Fibroblast of lung (primary cell): ENCODE measurements around the gene SHISA5. TPM values are rescaled to one million over a fixed set of nuclear protein-coding genes. Genes with fewer than 3 reads are reported as not detected.

Experiments
- DNase-seq, 2 donors: peaks; one replicate each; pipeline versions ENCODE4 v3.0.0 to v3.0.0-alpha.2; 2010; ENCODE audit warnings: low read depth in 2 of 2
- H2AFZ ChIP-seq: 2 replicates; pipeline ENCODE4 v1.5.1; 2012; ENCODE audit warnings: low read length, control low read depth, inconsistent platforms
- H3K27ac ChIP-seq: 2 replicates; pipeline ENCODE4 v1.5.1; 2011; ENCODE audit warnings: low read length, control low read depth; ENCODE audit not compliant: insufficient read depth
- H3K27me3 ChIP-seq: 2 replicates; pipeline ENCODE4 v1.5.1; 2011; ENCODE audit warnings: mild to moderate bottlenecking, low read length; ENCODE audit not compliant: control insufficient read depth, insufficient read depth
- H3K36me3 ChIP-seq: 2 replicates; pipeline ENCODE4 v1.5.1; 2011; ENCODE audit warnings: low read length; ENCODE audit not compliant: control insufficient read depth, insufficient read depth
- H3K4me1 ChIP-seq: 2 replicates; pipeline ENCODE4 v1.5.1; 2011; ENCODE audit warnings: low read length; ENCODE audit not compliant: control insufficient read depth, insufficient read depth; ENCODE audit errors: extremely low read depth
- H3K4me2 ChIP-seq: 2 replicates; pipeline ENCODE4 v1.5.1; 2011; ENCODE audit warnings: low read length, control low read depth; ENCODE audit not compliant: insufficient read depth; ENCODE audit errors: extremely low read depth
- H3K4me3 ChIP-seq, 4 experiments: fragments of 200-600 bp in 1 of 4; sonication (generic) in 1 of 4; replicated peaks in 1 of 4; 2 replicates each; pipeline ENCODE4 v1.5.1; 2011 to 2016; ENCODE audit warnings: low read length in 4 of 4, low read depth in 3 of 4, mild to moderate bottlenecking in 3 of 4, control low read depth in 2 of 4, inconsistent platforms in 1 of 4, mixed read lengths in 1 of 4; ENCODE audit not compliant: insufficient read depth in 1 of 4; ENCODE audit errors: control extremely low read depth in 1 of 4
- H3K79me2 ChIP-seq: 2 replicates; pipeline ENCODE4 v1.5.1; 2012; ENCODE audit warnings: mild to moderate bottlenecking, low read length, inconsistent platforms; ENCODE audit not compliant: control insufficient read depth, insufficient read depth
- H3K9ac ChIP-seq: 2 replicates; pipeline ENCODE4 v1.5.1; 2011; ENCODE audit warnings: mild to moderate bottlenecking, low read length, control low read depth; ENCODE audit not compliant: insufficient read depth
- H3K9me3 ChIP-seq: 2 replicates; pipeline ENCODE4 v1.5.1; 2012; ENCODE audit warnings: low read depth, low read length; ENCODE audit not compliant: control insufficient read depth, insufficient read depth
- H4K20me1 ChIP-seq: 2 replicates; pipeline ENCODE4 v1.5.1; 2011; ENCODE audit warnings: low read length; ENCODE audit not compliant: control insufficient read depth, insufficient read depth; ENCODE audit errors: extremely low read depth
- CTCF ChIP-seq, 2 donors: IDR thresholded peaks in 1 of 2; conservative IDR thresholded peaks in 1 of 2; 1 replicate in 1 of 2; 2 replicates in 1 of 2; pipeline ENCODE4 v1.5.1; 2011 to 2012; ENCODE audit warnings: low read length in 2 of 2, control low read depth in 1 of 2, inconsistent platforms in 1 of 2, low read depth in 1 of 2, mild to moderate bottlenecking in 1 of 2
- EZH2 ChIP-seq: IDR thresholded peaks from 2 replicates; pipeline ENCODE4 v1.5.1; 2012; ENCODE audit warnings: low read length, control low read depth, mild to moderate bottlenecking; ENCODE audit errors: missing control alignments
- polyA plus RNA-seq, 2 donors: library from polyadenylated mRNA; depleted of rRNA in 1 of 2; stranded (reverse) in 1 of 2; unstranded in 1 of 2; fragments of >200 nt; gene quantifications; 2 replicates each; pipeline ENCODE4 v1.2.1, GENCODE V29; 2011 to 2012; ENCODE audit warnings: missing spikeins in 1 of 2
- total RNA-seq: library from RNA; depleted of rRNA; stranded (reverse); fragments of >200 nt; gene quantifications from 2 replicates; pipeline ENCODE4 v1.2.1, GENCODE V29; 2014

Gene SHISA5
- total and polyA plus RNA-seq, 2 donors (not counting 1 experiment from before 2014, with no cell fraction given) = 136 to 139 TPM

DNA sequence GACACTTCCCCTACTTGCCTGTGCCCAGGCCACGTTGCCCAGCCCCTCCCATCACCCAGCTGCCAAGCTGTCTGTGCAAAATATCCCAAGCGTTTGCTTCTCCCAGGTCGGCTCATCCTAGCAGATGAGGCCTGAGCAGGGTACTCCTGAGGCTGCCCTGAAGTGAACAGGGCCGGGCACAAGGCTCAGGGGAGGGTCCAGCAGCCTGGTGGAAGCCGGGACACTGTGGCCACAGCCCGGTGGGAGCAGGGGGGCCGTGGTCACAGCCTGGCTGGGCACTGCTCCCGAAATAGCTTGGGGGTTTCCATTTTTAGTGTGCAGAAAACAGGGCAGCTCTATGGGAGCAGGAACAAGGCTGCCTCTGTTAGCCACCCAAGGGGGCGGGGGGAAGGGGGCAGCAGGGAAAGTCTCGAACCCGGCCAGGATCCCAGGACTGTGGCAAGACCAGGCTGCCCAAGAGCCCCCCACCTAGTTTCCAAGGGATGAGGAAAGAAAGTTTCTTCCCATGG, 77.5 kb downstream of the SHISA5 start:
- DNase-seq = no peak
- H3K4me3 ChIP-seq = peak overlapping the region in 1 of 4 experiments; percentile 69
- no peaks in the 10 kb centered on the region for H3K9me3 ChIP-seq
- no peaks in the 10 kb centered on the region for H3K36me3 ChIP-seq
- no peak overlapping the region for H3K27ac ChIP-seq
- H3K4me1 ChIP-seq = peaks cover 16% of the 10 kb centered on the region
- no peak for TF ChIP-seq CTCF (conservative IDR thresholded peaks at IDR 0.05 in 1 of 2, IDR thresholded peaks at IDR 0.05 in 1 of 2; ENCODE audit: low read depth in 1 of 2, low read length in 2 of 2)
- no peak for TF ChIP-seq EZH2
- peak overlapping the region; percentile 44 for H3K4me2 ChIP-seq
- H4K20me1 ChIP-seq = no peaks in the 10 kb centered on the region
- H3K9ac ChIP-seq = no peak overlapping the region
- no peaks in the 10 kb centered on the region for H3K27me3 ChIP-seq
- H2AFZ ChIP-seq = no peak overlapping the region
- H3K79me2 ChIP-seq = no peaks in the 10 kb centered on the region

DNA sequence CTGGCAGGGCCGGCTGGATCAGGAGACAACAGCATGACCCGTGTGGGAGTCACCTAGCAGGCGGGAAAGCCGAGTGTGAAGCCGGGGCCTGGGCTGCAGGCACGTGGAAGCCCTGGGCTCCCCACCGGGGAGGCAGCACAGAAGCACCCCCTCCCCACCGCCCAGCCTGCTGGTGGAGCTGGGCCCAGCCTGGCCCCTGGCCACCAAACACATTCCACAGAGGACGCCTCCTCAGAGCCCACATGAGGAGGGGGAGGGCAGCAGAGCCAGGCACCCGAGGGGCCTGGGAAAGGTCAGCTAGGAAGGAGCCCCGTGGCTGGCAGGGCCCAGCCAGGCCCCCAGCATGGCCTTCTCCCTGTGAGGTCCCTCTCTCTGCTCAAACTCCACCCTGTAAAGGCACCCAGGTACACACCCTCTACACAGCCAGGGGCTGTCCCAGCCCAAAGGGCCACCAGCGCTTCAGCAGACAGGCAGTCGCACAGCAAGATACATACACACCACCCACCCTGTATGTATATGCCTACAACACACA, 78.6 kb downstream of the SHISA5 start:
- peak; percentile 29 to 35 for DNase-seq
- TF ChIP-seq CTCF (conservative IDR thresholded peaks at IDR 0.05 in 1 of 2, IDR thresholded peaks at IDR 0.05 in 1 of 2; ENCODE audit: low read depth in 1 of 2, low read length in 2 of 2) = no peak
- no peak for TF ChIP-seq EZH2
- Histone ChIP-seq H3K79me2 (no peaks in the 10 kb centered on the region), H3K9ac (no peak overlapping the region), H3K4me2 (no peak overlapping the region), H3K27ac (no peak overlapping the region), H3K4me1 (peaks cover 16% of the 10 kb centered on the region), H3K27me3 (no peaks in the 10 kb centered on the region), H3K36me3 (no peaks in the 10 kb centered on the region), H2AFZ (no peak overlapping the region), H4K20me1 (no peaks in the 10 kb centered on the region), H3K9me3 (no peaks in the 10 kb centered on the region), H3K4me3 (no peak overlapping the region)

- Histone ChIP-seq H3K27ac (no peak overlapping the region), H4K20me1 (no peaks in the 10 kb centered on the region)
These were observed 79.9 kb downstream of the SHISA5 start for GRCh38 chr3:48423883-48424695.

More at GRCh38 chr3:48423883-48424695, 79.9 kb downstream of the SHISA5 start:
- Histone ChIP-seq H2AFZ (no peak overlapping the region), H3K27me3 (no peaks in the 10 kb centered on the region), H3K9ac (no peak overlapping the region), H3K36me3 (no peaks in the 10 kb centered on the region), H3K9me3 (no peaks in the 10 kb centered on the region), H3K4me1 (peaks cover 11% of the 10 kb centered on the region), H3K4me3 (no peak overlapping the region), H3K79me2 (no peaks in the 10 kb centered on the region), H3K4me2 (no peak overlapping the region)
- no peak for TF ChIP-seq EZH2
- no peak for TF ChIP-seq CTCF (conservative IDR thresholded peaks at IDR 0.05 in 1 of 2, IDR thresholded peaks at IDR 0.05 in 1 of 2; ENCODE audit: low read depth in 1 of 2, low read length in 2 of 2)
- no peak for DNase-seq
